GM12874 (cell line): ENCODE measurements around the gene LSM4.

ENCODE experiments used
- TF ChIP-seq, protein P1 (sequence below): IDR thresholded peaks from 2 replicates; pipeline ENCODE4 v1.5.1; 2011; ENCODE audit warnings: low read depth, mild to moderate bottlenecking, control low read depth, low read length, moderate library complexity; ENCODE audit not compliant: insufficient read depth

LSM4 gene

GRCh38 chr19:18279516-18280246 lies 43.2 kb downstream of the LSM4 start:
- TF ChIP-seq, protein P1, sequence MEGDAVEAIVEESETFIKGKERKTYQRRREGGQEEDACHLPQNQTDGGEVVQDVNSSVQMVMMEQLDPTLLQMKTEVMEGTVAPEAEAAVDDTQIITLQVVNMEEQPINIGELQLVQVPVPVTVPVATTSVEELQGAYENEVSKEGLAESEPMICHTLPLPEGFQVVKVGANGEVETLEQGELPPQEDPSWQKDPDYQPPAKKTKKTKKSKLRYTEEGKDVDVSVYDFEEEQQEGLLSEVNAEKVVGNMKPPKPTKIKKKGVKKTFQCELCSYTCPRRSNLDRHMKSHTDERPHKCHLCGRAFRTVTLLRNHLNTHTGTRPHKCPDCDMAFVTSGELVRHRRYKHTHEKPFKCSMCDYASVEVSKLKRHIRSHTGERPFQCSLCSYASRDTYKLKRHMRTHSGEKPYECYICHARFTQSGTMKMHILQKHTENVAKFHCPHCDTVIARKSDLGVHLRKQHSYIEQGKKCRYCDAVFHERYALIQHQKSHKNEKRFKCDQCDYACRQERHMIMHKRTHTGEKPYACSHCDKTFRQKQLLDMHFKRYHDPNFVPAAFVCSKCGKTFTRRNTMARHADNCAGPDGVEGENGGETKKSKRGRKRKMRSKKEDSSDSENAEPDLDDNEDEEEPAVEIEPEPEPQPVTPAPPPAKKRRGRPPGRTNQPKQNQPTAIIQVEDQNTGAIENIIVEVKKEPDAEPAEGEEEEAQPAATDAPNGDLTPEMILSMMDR = peak; percentile 92

- TF ChIP-seq, protein P1 = no peak
Observed at GRCh38 chr19:18279266-18279515, 43.7 kb downstream of the LSM4 start.

- TF ChIP-seq, protein P1 = peak; percentile 50
Observed at GRCh38 chr19:18278521-18279265, 44.2 kb downstream of the LSM4 start.

DNA sequence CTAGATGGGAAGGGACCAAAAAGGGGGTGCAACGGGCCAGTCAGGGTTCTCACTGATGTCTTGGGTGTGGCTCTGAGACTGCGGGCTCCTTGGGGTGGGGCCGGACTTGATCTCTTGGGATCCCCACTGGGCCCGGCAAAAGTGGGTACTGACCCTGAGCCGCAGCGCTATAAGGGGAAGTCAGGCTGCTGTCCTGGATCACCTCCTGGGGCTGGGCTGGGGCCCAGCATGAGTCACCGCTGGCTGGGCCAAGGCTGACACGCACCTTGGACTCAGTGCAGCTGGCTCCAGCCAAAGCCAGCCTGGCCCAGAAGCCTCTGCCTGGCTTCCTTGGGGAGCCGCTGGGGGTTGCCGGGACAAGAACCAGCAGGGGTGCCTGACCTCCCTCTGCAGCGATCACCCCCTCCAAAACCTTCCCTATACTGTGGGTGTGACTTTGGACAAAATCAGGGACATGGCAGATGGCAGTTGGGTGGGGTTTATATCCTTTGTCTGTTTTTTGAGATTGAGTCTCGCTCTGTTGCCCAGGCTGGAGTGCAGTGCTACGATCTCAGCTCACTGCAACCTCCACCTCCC lies 48.0 kb downstream of the LSM4 start:
- TF ChIP-seq, protein P1 = no peak

DNA sequence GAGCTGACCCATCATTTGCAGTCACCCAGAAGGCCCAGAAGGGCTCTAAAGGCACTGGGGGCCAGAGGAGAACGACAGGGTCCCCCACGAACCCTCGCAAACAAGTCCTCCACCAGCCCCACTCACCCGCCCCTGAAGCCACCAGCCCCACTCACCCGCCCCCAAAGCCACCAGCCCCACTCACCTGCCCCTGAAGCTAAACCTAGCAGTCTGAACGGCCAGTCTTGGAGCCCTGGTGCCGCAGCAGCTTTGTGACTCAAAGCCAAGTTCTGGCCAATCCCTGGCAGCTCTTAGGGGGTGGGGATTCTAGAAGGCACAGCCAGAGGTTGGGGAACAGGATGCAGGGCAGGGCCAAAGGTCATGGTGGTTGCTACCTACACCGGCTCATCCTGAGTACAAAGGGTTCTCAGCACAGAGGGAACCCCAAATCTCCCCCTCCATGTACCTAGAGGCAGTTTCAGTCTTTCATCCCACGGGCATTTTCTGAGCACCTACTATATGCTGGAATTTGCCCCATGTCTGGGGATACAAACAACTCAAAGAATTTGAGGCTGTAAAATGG lies 48.6 kb downstream of the LSM4 start, which contains the start of gene IQCN:
IQCN (minus strand) TSS at position 234 of the 562 bp plus-strand sequence. CDS start 4,974 bp downstream, outside the sequence.
- TF ChIP-seq, protein P1 = no peak

DNA sequence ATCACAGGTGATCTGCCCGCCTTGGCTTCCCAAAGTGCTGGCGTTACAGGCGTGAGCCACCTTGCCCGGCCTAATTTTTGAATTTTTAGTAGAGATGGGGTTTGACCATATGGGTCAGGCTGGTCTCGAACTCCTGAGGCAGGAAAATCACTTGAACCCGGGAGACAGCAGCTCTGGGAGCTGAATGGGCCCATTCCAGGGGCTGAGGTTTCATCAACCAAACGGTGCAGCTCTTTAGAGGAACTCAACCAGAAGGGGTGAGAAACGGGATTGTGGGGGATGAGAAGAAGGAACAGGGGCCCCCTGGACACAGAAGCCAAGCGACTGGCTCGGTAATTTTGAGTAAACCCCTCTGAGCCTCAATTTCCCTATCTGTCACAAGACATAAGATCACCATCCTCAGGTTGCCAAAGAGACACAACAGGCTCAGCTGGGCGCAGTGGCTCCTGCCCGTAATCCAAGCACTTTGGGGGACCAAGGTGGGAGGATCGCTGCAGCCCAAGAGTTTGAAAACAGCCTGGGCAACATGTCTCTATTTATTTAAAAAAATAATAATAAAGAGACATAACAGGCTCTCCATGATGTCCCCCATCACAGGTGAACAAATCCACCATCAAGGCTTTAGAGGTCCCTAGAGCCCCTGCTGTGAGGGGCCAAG lies 49.2 kb downstream of the LSM4 start:
- TF ChIP-seq, protein P1 = no peak

DNA sequence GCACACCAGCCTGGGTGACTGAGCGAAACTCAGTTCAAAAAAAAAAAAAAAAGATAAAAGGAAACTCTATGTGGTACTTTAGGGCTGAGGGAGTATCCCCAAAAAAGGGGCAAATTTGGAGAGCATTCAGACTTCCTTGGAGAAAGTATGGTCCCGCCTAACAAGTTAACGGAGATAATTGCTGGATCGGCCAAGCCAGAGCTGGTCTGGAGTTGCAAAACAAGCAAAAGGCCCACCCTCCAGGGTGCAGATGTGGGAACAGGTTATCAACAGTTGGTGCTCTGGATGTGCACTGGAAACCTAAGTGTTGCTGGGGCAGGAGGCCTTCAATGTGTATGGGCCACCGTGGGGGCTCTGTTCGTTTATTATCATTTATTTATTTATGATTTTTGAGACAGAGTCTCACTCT lies 51.4 kb downstream of the LSM4 start:
- TF ChIP-seq, protein P1 = no peak
